ENCODE results near the gene TMEM87B.

TMEM87B gene

DNA sequence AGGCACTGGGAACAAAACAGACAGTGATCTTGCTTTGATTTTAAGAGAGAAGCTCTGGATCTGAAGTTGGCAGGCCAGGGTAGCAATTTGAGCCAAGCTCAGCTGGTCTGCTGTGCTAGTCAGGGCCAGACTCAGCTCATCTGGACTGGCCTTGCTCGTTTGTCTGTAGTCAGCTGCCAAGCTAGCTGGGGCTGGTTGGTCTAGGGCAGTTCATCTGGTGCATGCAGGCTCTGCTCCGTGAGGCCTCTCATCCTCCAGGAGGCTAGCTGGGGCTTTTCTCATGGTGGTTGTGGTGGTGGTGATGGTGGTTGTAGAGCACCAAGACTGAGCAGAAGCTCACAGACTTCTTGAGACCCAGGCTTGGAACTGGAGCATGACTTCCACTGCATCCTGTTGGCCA lies 93.4 kb downstream of the TMEM87B start:
- in situ Hi-C loops (cut with MboI; ENCODE audit: low sequenced_read_pairs): no loop called here

DNA sequence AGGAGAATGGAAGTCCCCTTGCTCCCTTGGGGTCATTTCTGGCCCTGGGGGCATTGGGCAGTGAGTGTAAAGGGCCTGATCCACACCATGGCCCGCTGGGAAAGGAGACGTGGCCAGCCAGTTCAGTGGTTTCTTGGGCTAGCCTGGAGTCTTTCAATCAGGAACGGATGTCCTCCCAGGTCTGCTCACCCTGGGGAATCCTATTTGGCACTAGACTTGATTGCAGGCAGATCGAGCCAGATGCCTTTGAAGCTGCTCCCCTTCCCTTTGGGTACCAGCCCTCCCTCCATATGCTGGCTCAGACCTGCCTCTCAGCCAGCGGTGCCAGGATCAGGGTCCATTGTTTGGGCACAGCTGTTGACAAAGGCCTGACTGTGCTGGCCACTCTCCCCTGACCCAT lies 94.1 kb downstream of the TMEM87B start:
- in situ Hi-C loops (cut with MboI; ENCODE audit: low sequenced_read_pairs): no loop called here

GRCh38 chr2:112149866-112150435 lies 94.9 kb downstream of the TMEM87B start:
- in situ Hi-C loops (cut with MboI; ENCODE audit: low sequenced_read_pairs): no loop called here

DNA sequence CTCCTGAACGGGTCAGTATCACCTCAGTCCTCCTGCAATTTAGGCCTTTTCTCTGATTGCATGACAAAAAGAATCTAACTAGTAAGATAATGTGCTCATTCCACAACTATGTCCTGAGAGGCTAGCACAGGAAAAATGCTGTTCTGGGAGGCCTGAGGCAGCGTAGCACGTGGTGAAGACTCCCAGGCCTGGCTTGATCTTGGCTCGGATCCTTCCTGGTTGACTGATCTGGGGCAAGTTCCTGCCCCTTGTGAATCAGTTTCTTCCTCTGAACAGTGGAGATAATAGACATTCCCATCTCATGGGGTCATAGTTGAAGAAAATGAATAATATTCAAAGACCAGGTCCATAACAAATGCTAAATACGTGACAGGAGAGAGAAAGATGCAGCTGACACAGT lies 95.4 kb downstream of the TMEM87B start:
- in situ Hi-C loops (cut with MboI; ENCODE audit: low sequenced_read_pairs): no loop called here

DNA sequence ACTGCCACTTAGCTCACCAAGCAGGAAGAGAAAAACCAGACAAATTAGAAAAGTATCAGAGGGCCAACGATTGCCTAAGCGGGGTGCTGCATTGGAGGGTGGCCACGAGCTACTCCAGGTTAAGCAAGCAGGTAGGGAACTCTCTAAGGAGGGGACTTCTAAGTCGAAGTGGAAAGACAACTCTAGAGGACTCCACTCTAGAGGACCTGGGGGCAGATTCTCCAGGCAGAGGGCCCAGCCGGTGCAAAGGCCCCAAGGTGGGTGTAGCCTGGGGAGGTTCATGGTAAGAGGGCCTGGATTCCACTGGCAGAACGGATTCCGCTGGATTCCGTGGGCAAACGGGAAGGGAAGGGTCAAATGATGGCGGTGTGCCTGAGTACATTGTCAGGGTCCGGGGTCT lies 95.8 kb downstream of the TMEM87B start:
- in situ Hi-C loops (cut with MboI; ENCODE audit: low sequenced_read_pairs): no loop called here

DNA sequence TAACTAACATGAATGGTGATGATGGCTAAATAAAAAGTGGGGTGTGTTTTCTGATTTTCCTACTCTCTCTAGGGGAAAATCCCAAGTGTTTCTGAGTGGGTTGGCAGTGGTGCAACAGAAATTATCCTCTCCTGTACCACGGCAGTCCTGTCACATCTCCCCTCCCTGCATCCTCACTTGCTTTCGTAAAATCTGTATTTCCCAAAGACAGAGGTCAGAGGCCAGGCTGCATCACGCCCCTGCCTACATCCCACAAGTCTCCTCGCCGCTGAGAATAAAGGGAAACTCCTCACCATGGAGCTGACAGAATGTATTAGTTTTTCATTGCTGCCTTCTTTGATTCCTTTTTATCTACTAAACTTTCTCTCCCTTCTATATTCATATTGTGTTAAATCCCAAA lies 96.2 kb downstream of the TMEM87B start:
- in situ Hi-C loops (cut with MboI; ENCODE audit: low sequenced_read_pairs): no loop called here

DNA sequence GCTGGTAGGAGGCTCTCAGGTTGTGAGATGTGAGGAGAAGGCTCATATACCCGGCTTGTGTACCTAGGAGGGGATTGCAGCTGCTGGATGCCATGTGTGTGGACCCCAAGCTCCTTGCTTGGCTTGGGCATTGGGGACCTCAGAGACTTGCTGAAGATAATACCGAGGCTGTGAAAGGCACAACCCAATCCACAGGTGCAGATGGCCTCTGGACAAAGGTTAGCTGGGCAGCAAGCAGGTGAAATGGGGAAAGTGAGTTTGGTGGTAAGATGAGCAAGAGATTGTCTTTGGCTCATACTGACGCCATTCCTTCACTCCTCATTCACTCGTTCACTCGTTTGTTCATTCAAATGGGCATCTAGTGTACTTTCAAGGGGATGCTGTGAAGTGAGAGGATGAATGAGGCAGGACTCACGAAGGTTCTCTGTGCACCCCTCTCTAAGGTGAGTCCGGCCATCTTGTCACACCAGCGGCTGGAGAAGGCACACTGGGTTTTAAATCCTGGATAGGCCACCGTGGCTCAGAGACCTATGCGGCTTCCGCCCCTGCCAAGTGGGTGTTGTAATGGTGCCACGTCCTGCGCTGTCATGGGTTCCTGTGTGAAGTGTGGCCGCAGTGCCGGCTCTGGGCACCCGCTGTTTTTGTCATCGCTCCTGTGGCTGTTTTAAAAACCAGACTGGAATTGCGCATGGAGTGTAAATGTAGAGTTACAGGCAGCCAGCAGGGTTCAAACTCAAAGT lies 96.8 kb downstream of the TMEM87B start:
- in situ Hi-C loops (cut with MboI; ENCODE audit: low sequenced_read_pairs): no loop called here

GRCh38 chr2:112152476-112153178 lies 97.6 kb downstream of the TMEM87B start:
- in situ Hi-C loops (cut with MboI; ENCODE audit: low sequenced_read_pairs): no loop called here

- in situ Hi-C loops (cut with MboI; ENCODE audit: low sequenced_read_pairs): no loop called here
Measured at GRCh38 chr2:112153179-112153490, 98.1 kb downstream of the TMEM87B start.

DNA sequence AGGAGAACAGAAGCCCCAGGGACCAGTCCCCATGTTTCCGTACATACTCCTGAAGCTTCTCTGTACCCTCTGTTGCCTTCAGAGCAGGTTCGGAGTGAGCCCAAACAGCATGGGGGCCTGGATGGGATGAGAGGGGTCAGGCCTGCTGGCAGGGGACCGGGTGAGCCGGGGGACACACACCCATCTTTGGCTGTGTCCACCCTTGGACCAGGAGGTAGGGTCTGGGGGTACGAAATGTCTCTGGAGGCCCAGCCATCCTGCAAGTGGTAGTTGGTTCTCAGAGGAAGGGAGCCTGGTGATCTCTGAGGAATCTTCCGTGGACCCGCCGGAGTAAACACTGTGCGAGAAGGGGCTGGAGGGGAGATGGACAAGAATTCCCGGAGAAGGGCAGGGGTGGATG lies 98.4 kb downstream of the TMEM87B start:
- in situ Hi-C loops (cut with MboI; ENCODE audit: low sequenced_read_pairs): no loop called here

GRCh38 chr2:112154246-112155117 lies 99.4 kb downstream of the TMEM87B start:
- in situ Hi-C loops (cut with MboI; ENCODE audit: low sequenced_read_pairs): no loop called here

- in situ Hi-C loops (cut with MboI; ENCODE audit: low sequenced_read_pairs): no loop called here
Measured at GRCh38 chr2:112155331-112156151, 100.5 kb downstream of the TMEM87B start.

DNA sequence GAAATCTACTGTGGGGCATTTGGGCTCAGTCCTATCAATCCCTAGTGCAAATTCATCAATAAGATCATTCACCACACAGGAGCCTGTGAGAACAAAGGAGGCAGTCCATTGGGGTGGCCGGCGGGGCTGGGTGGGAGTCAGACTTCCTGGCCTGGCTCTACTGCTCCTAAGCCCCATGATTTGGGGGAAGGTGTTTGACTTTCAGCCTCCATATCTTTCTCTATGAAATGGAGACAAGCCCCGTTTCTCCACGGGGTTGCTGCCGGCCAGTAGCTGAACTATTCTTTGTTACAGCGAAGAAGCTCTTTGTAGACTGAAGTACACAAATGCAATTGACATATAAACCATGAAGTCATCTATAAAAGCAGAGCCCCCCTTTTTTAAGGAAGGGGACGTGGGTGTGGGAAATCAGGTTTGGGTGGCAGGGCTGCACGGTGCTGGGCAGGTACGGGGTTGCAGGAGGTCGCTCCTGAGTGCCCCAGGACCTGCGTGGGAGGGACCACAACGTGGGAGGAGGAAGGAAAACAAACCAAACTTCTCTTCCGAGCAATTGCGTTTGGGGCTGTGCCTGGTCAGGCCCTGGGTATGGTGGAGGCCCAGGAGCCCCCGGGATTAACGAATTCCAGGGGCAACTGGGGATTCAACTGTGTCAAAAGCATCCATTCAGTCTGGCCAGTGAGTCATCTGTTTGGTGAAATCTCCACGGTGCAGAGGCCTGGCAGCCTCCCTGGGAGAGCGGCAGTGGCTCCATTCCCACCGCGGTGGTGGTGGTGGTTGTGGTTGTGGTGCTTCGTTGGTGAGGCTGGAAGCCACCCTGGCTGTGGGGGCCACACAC lies 101.3 kb downstream of the TMEM87B start:
- in situ Hi-C loops (cut with MboI; ENCODE audit: low sequenced_read_pairs): no loop called here

- in situ Hi-C loops (cut with MboI; ENCODE audit: low sequenced_read_pairs): no loop called here
Measured at GRCh38 chr2:112157472-112157871, 102.4 kb downstream of the TMEM87B start.

- in situ Hi-C loops (cut with MboI; ENCODE audit: low sequenced_read_pairs): no loop called here
Measured at GRCh38 chr2:112159454-112159921, 104.4 kb downstream of the TMEM87B start.

DNA sequence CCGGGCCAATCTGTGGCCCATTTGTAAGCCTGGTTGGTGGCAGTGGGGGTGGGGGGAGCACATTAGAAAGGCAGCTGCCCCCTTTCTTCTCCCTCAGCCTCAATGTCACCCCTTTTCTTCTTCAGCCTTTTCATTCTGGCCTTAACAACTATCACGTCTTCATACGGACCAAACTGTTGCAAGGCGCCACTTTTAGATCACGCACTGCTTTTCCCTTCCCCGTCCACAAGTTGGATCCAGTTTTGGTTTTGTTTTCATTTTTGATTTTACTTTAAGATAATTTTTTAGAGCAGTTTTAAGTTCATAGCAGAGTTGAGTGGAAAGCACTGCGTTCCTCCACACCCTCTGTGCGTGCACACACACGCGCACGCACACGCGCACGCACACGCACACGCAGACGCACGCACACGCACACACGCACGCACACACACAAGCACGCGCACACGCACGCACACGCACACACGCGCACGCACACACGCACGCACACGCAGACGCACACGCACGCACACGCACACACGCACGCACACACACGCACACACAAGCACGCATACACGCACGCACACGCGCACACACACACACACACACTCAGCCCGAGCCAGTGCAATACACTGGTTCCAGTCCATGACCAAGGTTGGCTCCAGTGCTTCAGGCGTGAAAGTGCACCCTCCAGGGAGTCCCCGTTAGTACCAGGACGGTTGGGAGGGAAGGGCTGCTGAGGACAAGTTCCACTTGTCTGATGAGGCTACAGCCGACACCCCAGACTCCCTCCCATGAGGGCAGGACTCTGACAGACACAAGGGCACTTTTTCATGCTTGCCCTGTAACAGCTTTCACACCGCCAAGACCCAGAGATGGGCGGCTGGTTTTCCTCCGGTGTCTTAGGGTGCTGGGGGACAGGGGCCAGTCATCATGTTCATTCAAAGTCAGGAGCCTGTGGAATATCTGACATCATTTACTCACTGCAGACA lies 105.5 kb downstream of the TMEM87B start:
- in situ Hi-C loops (cut with MboI; ENCODE audit: low sequenced_read_pairs): no loop called here

DNA sequence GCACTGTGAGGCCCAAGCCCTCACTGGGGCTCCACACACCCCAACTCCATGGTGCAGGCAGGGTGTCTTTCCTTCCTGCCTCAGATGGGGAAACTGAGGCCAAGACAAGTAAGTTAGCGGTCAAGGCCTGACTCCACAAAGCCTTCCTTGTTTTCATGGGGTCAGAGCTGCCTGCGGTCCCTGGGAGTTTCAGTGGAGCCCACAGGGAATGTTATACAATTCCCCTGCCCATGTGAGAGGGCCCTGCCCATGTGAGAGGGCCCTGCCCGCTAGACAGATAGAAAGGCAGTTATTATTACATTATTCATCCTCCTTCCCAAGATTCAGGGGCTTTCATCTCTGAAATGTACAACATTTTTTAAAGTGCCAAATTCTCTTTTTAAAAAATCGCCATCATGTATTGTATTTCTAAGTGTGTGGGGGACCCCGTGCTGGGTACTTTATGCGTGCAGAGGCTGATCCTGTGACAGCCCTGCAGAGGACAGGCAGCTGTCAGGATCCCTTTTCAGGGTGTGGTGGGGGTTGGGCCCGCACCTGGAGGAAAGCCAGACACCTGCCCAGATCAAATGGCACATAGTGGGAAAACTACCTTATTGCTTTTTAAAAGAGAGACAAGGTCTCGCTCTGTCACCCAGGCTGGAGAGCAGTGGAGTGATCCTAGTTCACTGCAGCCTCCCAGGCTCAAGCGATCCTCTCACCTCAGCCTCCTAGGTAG lies 106.5 kb downstream of the TMEM87B start:
- in situ Hi-C loops (cut with MboI; ENCODE audit: low sequenced_read_pairs): no loop called here

DNA sequence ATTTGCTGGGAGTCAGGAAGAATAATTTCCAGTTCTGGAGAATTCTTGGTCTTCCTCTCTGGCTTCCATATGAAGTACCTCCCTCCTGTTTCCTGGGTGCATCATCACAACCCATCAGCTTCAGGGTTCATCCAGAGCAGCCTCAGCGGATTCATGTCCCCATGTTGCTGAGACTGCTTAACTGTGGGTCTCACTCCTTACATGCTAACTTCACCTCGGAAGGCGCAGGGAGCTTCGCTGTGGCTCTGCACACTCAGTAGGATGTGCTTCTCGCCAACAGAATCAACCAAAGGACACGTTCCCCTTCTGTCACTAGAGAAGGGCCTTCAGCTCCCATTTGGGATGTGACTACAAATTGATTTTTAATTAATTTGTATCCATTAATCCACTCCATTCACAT lies 107.3 kb downstream of the TMEM87B start:
- in situ Hi-C loops (cut with MboI; ENCODE audit: low sequenced_read_pairs): no loop called here

Measured in HL-60/S4 (cell line).